Uterine smooth muscle cell (primary cell): ENCODE results near the gene BZW1. TPM values are rescaled to one million over a fixed set of nuclear protein-coding genes. Genes with fewer than 3 reads are reported as not detected.

Experiments
- total RNA-seq: library from RNA; depleted of rRNA; stranded (reverse); fragments of >200 nt; gene quantifications from 2 replicates; pipeline ENCODE4 v1.2.3, GENCODE V29; 2014

The BZW1 gene
- total RNA-seq: 303 and 519 TPM in 2 replicates

GRCh38 chr2:200811333-200812121 lies at the start of gene BZW1:
BZW1 (plus strand) TSS chr2:200811910; CDS start chr2:200813218, 1,308 bp downstream.

DNA sequence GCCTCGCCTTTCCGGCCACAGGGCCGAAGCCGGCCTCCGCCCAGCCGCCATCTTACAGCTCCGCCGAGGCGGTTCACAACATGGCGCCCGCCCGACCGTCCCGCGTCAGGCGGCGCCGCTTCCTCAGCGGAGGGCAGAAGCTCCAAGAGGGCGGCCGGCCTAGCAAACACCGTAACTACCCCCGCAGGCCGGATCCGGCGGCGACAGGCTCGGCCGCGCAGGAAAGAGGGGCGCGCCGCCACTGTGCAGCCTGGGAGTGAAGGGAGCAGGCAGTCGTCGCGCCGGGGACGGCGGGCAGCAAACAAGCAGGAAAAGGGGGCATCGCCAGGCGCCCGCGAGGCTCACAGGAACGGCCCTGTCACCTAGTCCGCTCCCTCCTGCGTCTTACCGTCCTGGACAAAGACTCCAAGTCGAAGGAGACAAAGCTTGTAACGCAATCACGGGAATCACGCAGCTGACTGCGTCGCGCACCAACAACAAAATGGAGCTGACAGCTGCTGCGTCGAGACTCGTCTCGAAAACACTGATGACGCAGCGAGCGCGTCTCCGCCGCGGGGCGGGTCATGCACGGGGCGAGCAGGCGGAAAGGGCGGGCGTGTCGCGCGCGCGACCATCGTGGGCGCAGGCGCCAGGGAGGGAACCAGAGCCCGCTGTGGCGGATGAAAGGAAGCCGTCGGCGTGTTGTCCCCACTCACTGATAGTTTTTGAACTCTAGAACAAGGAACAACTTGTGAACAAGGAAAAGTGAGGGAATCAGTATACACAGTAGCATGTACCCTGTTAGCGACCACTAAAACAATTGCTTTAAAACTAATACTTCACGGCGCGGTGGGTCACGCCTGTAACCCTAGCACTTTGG lies 52.7 kb downstream of the BZW1 start, which contains the start of gene CLK1:
CLK1 (minus strand) TSS at position 483 of the 859 bp plus-strand sequence. CDS start 2,796 bp downstream, outside the sequence.

Other genes with a start within 250 kb of the BZW1 start
- 56.2 and 86.3 TPM in 2 replicates for gene AOX1, start 225.9 kb upstream of the BZW1 start, total RNA-seq
- 54.0 and 58.1 TPM in 2 replicates for gene CLK1, start 52.7 kb downstream of the BZW1 start, total RNA-seq
- 26.8 and 74.4 TPM in 2 replicates for gene PPIL3, start 77.2 kb downstream of the BZW1 start, total RNA-seq
- 22.2 and 36.3 TPM in 2 replicates for gene NIF3L1, start 77.5 kb downstream of the BZW1 start, total RNA-seq
- gene ORC2, start 151.8 kb downstream of the BZW1 start, total RNA-seq: 15.1 and 18.7 TPM in 2 replicates